GM10847 (cell line): Measurements from ENCODE around the gene LOC128125822.
A peak's percentile ranks its signal among the peaks of the same experiment; 100 is the strongest.

Source experiments
- POLR2A ChIP-seq: IDR thresholded peaks from 2 replicates; pipeline ENCODE4 v1.6.1; 2011; ENCODE audit not compliant: insufficient read length; ENCODE audit errors: extremely low read depth

LOC128125822 gene

GRCh38 chr6:63573076-63573898 is 1.0 kb downstream of the LOC128125822 start:
- peak; percentile 86 for TF ChIP-seq POLR2A

DNA sequence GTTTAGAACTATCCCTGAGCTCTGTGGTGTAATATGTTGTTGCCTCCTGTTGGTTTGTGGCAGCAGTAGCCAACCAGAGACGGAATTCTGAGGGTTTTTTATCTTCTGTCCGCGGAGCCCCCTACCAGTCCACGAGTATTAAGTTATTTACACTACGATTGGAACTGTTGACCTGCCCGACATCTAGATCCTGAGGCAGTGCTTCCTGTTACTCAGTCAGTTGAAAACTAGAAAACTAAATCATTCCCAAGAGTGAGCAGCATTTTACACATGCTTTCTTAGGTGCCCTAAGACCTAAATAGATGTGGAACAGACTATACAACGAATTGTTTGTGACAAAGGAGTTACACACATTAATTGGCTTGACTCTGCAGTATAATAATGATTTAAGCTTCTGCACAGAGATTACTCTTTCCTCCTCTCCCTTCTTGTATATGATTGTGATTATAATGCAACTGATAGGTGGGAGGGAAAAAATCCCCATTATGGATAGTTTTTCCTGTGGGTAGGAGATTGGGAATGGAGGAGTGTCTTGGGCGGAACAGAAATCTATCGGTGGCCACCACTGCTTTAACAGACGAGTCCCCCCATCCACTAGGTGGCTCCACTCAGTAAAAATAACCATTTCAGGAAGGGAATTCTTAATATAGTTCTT is 1.7 kb downstream of the LOC128125822 start:
- no peak for TF ChIP-seq POLR2A

GRCh38 chr6:63574554-63574900 is 2.2 kb downstream of the LOC128125822 start:
- TF ChIP-seq POLR2A = no peak

GRCh38 chr6:63576147-63576772 is 4.0 kb downstream of the LOC128125822 start:
- no peak for TF ChIP-seq POLR2A

GRCh38 chr6:63576985-63577712 is 4.9 kb downstream of the LOC128125822 start:
- TF ChIP-seq POLR2A = no peak

DNA sequence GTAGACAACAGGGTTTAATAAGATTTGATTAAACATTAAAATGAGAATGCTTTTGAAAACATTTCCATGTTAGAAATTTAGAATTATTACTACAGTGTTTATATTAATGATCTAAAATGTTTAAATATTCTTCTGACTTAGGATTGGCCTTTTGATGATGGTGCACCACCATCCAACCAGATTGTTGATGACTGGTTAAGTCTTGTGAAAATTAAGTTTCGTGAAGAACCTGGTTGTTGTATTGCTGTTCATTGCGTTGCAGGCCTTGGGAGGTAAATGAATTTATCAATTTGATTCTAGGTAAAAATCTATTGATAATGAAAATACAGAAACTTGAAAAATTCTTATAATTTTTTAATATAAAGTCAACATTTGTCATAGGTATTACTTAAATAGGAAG is 6.5 kb downstream of the LOC128125822 start:
- TF ChIP-seq POLR2A = no peak

DNA sequence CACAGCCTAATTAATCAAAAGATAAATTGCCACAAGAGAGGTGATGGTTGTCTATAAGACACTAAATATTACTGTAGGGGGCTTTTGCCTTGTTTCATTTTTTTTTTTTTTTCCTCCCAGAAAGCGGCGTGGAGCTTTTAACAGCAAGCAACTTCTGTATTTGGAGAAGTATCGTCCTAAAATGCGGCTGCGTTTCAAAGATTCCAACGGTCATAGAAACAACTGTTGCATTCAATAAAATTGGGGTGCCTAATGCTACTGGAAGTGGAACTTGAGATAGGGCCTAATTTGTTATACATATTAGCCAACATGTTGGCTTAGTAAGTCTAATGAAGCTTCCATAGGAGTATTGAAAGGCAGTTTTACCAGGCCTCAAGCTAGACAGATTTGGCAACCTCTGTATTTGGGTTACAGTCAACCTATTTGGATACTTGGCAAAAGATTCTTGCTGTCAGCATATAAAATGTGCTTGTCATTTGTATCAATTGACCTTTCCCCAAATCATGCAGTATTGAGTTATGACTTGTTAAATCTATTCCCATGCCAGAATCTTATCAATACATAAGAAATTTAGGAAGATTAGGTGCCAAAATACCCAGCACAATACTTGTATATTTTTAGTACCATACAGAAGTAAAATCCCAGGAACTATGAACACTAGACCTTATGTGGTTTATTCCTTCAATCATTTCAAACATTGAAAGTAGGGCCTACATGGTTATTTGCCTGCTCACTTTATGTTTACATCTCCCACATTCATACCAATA is 7.8 kb downstream of the LOC128125822 start:
- TF ChIP-seq POLR2A = no peak

DNA sequence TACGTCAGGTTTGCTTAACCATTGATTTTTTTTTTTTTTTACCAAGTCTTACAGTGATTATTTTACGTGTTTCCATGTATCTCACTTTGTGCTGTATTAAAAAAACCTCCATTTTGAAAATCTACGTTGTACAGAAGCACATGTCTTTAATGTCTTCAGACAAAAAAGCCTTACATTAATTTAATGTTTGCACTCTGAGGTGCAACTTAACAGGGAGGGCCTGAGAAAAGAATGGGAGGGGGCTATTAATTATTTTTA is 8.4 kb downstream of the LOC128125822 start:
- no peak for TF ChIP-seq POLR2A

- no peak for TF ChIP-seq POLR2A
These were observed 9.2 kb downstream of the LOC128125822 start for GRCh38 chr6:63581355-63582013.

- no peak for TF ChIP-seq POLR2A
These were observed 10.4 kb downstream of the LOC128125822 start for GRCh38 chr6:63582579-63583231.

DNA sequence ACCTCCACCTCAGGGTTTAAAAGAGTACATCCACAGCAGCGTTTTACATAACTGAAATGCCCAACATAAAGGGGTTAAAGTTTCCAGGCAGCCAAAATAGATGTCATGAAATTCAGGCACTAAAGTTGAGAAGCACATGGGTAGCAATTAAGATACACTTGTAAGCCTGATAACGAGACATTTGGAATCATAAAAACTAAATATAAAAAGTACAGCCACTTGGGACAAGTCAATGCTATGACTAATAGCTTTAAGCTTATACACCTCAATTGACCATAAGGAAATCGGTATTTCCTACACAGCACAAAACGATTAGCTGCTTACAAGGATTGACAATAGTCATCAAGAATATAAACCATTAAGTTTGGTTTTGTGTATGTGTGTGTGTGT is 11.8 kb downstream of the LOC128125822 start:
- no peak for TF ChIP-seq POLR2A

DNA sequence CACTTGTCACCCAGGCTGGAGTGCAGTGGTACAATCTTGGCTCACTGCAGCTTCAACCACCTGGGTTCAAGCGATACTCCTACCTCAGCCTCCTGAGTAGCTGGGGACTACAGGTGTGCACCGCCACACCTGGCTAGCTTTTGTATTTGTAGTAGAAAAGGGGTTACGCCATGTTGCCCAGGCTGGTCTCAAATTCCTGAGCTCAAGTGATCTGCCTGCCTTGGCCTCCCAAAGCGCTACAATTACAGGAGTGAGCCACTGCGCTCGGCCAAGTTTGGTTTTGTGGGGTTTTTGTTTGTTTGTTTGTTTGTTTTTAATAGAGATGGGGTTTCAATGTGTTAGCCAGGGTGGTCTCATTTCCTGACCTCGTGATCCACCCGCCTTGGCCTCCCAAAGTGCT is 12.3 kb downstream of the LOC128125822 start:
- no peak for TF ChIP-seq POLR2A

DNA sequence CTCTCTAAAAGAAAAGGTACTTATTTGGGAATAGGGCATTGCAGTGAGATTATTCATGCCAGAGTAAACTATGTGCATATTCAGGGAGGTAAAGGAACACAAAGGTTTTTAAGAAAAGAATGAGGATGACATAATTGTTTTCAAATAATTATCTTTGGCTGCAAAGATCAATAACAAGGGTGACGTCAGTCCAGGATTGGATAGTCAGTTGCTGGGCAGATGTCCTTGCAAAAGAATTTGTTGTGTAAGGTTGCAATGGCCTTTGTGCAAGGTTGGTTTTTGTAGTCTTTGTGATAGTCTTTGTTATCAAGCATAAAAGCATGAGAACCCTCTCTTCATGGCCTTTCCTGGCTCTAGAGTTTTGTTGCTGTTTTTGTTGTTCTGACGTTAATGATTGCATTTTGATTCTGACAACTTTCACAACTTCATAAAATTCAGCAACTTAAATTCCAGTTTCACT is 17.7 kb downstream of the LOC128125822 start:
- no peak for TF ChIP-seq POLR2A

- no peak for TF ChIP-seq POLR2A
These were observed 20.6 kb downstream of the LOC128125822 start for GRCh38 chr6:63592886-63593285.
